ENCODE measurements around the gene SLC25A5. TPM values are rescaled to one million over a fixed set of nuclear protein-coding genes. Genes with fewer than 3 reads are reported as not detected.
"Not testable (repeated sequence)": the region's sequence is repeated elsewhere in the genome, so short reads cannot be mapped to it uniquely, and the experiment has no call there.

Gene SLC25A5
- total and polyA plus RNA-seq, 2 experiments from 2014 or later: 348 to 451 TPM

GRCh38 chrX:119503484-119503861, 35.2 kb downstream of the SLC25A5 start:
- TF ChIP-seq ZNF331 (CRISPR knock-in tag; IDR thresholded peaks at IDR 0.05; ENCODE audit: low read depth) (no peak), POLR2AphosphoS5 (IDR thresholded peaks at IDR 0.05; ENCODE audit: low read depth) (no peak), EZH2 (IDR thresholded peaks at IDR 0.05; ENCODE audit: low read depth, unreplicated experiment) (no peak), ZNF114 (CRISPR knock-in tag; IDR thresholded peaks at IDR 0.05) (no peak), NANOG (IDR thresholded peaks at IDR 0.05; ENCODE audit: borderline replicate concordance) (no peak), JUNB (IDR thresholded peaks at IDR 0.05; ENCODE audit: unreplicated experiment) (no peak)
- no peak overlapping the region for H3K4me3 ChIP-seq
- no peak overlapping the region for H3K4me2 ChIP-seq
- H3K79me2 ChIP-seq (replicated peaks; ENCODE audit: insufficient read depth): no peaks in the 10 kb centered on the region
- Mint-ChIP-seq H3K27ac (no peak overlapping the region), H3K9me3 (no peaks in the 10 kb centered on the region), H3K4me3 (no peak overlapping the region), H3K27me3 (ENCODE audit: insufficient read depth, low read depth, poor library complexity) (peaks cover 6% of the 10 kb centered on the region), H3K36me3 (ENCODE audit: low read depth) (no peaks in the 10 kb centered on the region), H3K4me1 (peaks cover 3% of the 10 kb centered on the region; the same call in 1 of the 3 replicates)
- H2AFZ ChIP-seq: no peak overlapping the region
- no peak for ATAC-seq
- no peaks in the 10 kb centered on the region for H3K4me1 ChIP-seq (ENCODE audit: insufficient read depth)
- H3K9me2 ChIP-seq (ENCODE audit: insufficient read depth): no peaks in the 10 kb centered on the region
- H3K27me3 ChIP-seq (ENCODE audit: insufficient read depth): no peaks in the 10 kb centered on the region
- no peak overlapping the region for H3K27ac ChIP-seq (ENCODE audit: low read depth)
- no peaks in the 10 kb centered on the region for H3F3A ChIP-seq (replicated peaks; ENCODE audit: low read depth)
- H4K20me1 ChIP-seq (replicated peaks; ENCODE audit: insufficient read depth): no peaks in the 10 kb centered on the region
- DNase-seq (ENCODE audit: low spot score): no peak
- H3K36me3 ChIP-seq (ENCODE audit: insufficient read depth): no peaks in the 10 kb centered on the region

DNA sequence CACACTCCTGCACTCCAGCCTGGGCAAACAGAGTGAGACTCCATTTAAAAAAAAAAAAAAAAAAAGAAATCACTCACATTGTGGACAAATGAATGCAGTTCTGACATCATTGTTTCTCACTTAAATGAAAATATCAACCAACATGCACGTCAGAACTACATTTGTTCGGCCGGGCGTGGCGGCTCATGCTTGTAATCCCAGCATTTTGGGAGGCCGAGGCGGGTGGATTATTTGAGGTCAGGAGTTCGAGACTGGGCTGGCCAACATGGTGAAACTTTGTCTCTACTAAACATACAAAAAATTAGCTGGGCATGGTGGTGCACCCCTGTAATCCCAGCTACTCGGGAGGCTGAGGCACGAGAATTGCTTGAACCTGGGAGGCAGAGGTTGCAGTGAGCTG, 36.9 kb downstream of the SLC25A5 start:
- not testable (repeated sequence) for H3K4me3 Mint-ChIP-seq; H3K9me2 ChIP-seq (ENCODE audit: insufficient read depth); H3K4me1 Mint-ChIP-seq; DNase-seq (ENCODE audit: low spot score); H3F3A ChIP-seq (replicated peaks; ENCODE audit: low read depth); H2AFZ ChIP-seq; H4K20me1 ChIP-seq (replicated peaks; ENCODE audit: insufficient read depth); H3K4me1 ChIP-seq (ENCODE audit: insufficient read depth); H3K4me3 ChIP-seq; H3K27me3 Mint-ChIP-seq (ENCODE audit: insufficient read depth, low read depth, poor library complexity); ATAC-seq; H3K4me2 ChIP-seq; H3K27me3 ChIP-seq (ENCODE audit: insufficient read depth); H3K36me3 Mint-ChIP-seq (ENCODE audit: low read depth); H3K9me3 Mint-ChIP-seq; H3K27ac ChIP-seq (ENCODE audit: low read depth); H3K27ac Mint-ChIP-seq; H3K79me2 ChIP-seq (replicated peaks; ENCODE audit: insufficient read depth); H3K36me3 ChIP-seq (ENCODE audit: insufficient read depth)

DNA sequence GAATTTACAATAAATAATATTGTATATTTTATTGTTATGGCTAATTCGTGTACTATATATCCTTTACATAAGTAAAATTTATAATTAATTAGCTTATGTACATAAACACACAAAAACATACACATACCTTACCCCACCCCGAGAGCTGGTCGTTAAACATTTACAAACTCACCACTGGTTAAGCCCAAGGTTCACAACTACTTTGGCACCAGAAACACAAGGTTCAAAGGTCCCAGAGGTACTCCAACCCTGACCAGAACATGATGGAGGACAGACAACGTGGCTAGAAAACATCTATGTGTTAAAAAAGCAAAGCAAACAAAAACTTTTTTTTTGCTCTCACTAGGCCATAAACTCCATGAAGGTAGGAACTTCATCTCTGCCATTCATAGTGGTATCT, 37.7 kb downstream of the SLC25A5 start:
- peaks cover 3% of the 10 kb centered on the region; the same call in 1 of the 3 replicates for H3K4me1 Mint-ChIP-seq
- Histone ChIP-seq H4K20me1 (replicated peaks; ENCODE audit: insufficient read depth) (no peaks in the 10 kb centered on the region), H3K36me3 (ENCODE audit: insufficient read depth) (no peaks in the 10 kb centered on the region), H3K4me2 (no peak overlapping the region), H3K4me1 (ENCODE audit: insufficient read depth) (no peaks in the 10 kb centered on the region), H3K4me3 (no peak overlapping the region), H3K9me2 (ENCODE audit: insufficient read depth) (no peaks in the 10 kb centered on the region), H2AFZ (no peak overlapping the region), H3K27ac (ENCODE audit: low read depth) (no peak overlapping the region), H3F3A (replicated peaks; ENCODE audit: low read depth) (no peaks in the 10 kb centered on the region), H3K27me3 (ENCODE audit: insufficient read depth) (no peaks in the 10 kb centered on the region), H3K79me2 (replicated peaks; ENCODE audit: insufficient read depth) (no peaks in the 10 kb centered on the region)
- ATAC-seq (no peak), DNase-seq (ENCODE audit: low spot score) (no peak)
- no peaks in the 10 kb centered on the region for H3K36me3 Mint-ChIP-seq (ENCODE audit: low read depth)
- H3K9me3 Mint-ChIP-seq: no peaks in the 10 kb centered on the region
- H3K27me3 Mint-ChIP-seq (ENCODE audit: insufficient read depth, low read depth, poor library complexity): no peaks in the 10 kb centered on the region
- H3K27ac Mint-ChIP-seq: no peak overlapping the region
- no peak overlapping the region for H3K4me3 Mint-ChIP-seq
- TF ChIP-seq, protein P1, sequence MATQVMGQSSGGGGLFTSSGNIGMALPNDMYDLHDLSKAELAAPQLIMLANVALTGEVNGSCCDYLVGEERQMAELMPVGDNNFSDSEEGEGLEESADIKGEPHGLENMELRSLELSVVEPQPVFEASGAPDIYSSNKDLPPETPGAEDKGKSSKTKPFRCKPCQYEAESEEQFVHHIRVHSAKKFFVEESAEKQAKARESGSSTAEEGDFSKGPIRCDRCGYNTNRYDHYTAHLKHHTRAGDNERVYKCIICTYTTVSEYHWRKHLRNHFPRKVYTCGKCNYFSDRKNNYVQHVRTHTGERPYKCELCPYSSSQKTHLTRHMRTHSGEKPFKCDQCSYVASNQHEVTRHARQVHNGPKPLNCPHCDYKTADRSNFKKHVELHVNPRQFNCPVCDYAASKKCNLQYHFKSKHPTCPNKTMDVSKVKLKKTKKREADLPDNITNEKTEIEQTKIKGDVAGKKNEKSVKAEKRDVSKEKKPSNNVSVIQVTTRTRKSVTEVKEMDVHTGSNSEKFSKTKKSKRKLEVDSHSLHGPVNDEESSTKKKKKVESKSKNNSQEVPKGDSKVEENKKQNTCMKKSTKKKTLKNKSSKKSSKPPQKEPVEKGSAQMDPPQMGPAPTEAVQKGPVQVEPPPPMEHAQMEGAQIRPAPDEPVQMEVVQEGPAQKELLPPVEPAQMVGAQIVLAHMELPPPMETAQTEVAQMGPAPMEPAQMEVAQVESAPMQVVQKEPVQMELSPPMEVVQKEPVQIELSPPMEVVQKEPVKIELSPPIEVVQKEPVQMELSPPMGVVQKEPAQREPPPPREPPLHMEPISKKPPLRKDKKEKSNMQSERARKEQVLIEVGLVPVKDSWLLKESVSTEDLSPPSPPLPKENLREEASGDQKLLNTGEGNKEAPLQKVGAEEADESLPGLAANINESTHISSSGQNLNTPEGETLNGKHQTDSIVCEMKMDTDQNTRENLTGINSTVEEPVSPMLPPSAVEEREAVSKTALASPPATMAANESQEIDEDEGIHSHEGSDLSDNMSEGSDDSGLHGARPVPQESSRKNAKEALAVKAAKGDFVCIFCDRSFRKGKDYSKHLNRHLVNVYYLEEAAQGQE (IDR thresholded peaks at IDR 0.05; ENCODE audit: unreplicated experiment): no peak
- TF ChIP-seq ZNF114 (CRISPR knock-in tag; IDR thresholded peaks at IDR 0.05): no peak
- no peak for TF ChIP-seq CTCF (conservative IDR thresholded peaks at IDR 0.05; ENCODE audit: low read depth in 2 of 2)
- no peak for TF ChIP-seq EZH2 (IDR thresholded peaks at IDR 0.05; ENCODE audit: low read depth, unreplicated experiment)
- TF ChIP-seq EZH2phosphoT487 (IDR thresholded peaks at IDR 0.05; ENCODE audit: unreplicated experiment): no peak
- no peak for TF ChIP-seq POLR2AphosphoS5 (IDR thresholded peaks at IDR 0.05; ENCODE audit: low read depth)
